Glomerular endothelial cell (primary cell): Measurements from ENCODE around the gene VRTN. TPM values are rescaled to one million over a fixed set of nuclear protein-coding genes. Genes with fewer than 3 reads are reported as not detected.
"Not testable (repeated sequence)": the region's sequence is repeated elsewhere in the genome, so short reads cannot be mapped to it uniquely, and the experiment has no call there.

Experiments used
- DNase-seq: peaks from one replicate; pipeline ENCODE4 v3.0.0-alpha.2; 2011; ENCODE audit warnings: low read depth, low spot score; ENCODE audit errors: extremely low read depth
- total RNA-seq: library from RNA; depleted of rRNA; stranded (reverse); fragments of >200 nt; gene quantifications from 2 replicates; pipeline ENCODE4 v1.2.3, GENCODE V29; 2015

VRTN gene, protein sequence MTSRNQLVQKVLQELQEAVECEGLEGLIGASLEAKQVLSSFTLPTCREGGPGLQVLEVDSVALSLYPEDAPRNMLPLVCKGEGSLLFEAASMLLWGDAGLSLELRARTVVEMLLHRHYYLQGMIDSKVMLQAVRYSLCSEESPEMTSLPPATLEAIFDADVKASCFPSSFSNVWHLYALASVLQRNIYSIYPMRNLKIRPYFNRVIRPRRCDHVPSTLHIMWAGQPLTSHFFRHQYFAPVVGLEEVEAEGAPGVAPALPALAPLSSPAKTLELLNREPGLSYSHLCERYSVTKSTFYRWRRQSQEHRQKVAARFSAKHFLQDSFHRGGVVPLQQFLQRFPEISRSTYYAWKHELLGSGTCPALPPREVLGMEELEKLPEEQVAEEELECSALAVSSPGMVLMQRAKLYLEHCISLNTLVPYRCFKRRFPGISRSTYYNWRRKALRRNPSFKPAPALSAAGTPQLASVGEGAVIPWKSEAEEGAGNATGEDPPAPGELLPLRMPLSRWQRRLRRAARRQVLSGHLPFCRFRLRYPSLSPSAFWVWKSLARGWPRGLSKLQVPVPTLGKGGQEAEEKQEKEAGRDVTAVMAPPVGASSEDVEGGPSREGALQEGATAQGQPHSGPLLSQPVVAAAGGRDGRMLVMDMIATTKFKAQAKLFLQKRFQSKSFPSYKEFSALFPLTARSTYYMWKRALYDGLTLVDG
- total RNA-seq: not detected in 2 replicates

- DNase-seq: no peak
These were observed at the start of gene VRTN for GRCh38 chr14:74348241-74348734. TSS of gene VRTN (plus strand) at chr14:74348471. CDS start at chr14:74356784, 8,313 bp downstream.

DNA sequence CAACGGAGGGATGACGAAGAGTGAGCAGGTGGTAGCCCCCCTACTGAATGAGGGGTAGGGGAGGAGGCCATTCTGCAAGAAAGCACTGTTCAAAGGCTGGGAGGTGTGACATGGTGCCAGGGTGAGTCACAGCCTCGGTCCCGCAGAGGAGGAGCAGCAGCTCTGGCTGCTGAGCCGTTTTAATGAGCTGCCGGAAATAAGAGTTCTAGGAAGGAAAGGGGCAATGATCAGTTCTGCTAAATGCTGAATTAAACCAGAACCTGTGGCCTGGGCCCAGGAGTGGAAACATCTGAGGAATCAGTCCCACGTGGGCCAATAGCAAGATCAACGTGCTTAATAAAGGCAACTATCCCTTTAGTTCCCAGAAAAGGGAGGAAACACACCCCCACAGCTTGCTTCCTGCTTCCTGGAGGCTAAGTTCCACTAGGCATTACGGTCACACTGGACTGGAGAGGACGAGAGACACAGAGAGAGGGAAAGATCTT lies 49.2 kb upstream of the VRTN start:
- DNase-seq: no peak

GRCh38 chr14:74301594-74302151 lies 46.6 kb upstream of the VRTN start:
- DNase-seq: no peak

DNA sequence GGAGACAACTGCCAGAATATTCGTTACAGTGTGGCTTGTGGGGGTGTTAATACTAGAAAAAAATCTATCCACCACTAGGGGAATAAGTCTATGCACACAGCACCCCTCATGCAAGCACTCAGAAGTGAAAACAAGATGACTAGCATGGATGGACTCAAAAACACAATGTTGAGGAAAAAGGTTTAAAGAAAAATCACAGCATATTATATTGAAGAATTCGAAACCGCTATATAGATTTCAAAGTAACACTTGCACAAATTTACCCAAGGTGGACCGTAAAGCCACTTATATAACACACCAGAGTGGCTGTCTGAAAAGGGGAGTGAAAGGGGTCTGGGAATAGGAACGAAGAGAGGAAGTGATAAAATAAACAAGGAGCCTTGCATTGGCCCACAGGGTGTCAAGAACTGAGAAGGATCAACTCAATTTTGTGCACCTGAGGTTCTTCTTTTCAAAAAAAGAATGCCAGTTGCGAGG lies 46.1 kb upstream of the VRTN start:
- DNase-seq: no peak

GRCh38 chr14:74302634-74303569 lies 45.4 kb upstream of the VRTN start, which contains the start of gene ABCD4:
TSS of gene ABCD4 (minus strand) at chr14:74302934. CDS start at chr14:74302912, 22 bp downstream.
- peak; percentile 58 for DNase-seq

DNA sequence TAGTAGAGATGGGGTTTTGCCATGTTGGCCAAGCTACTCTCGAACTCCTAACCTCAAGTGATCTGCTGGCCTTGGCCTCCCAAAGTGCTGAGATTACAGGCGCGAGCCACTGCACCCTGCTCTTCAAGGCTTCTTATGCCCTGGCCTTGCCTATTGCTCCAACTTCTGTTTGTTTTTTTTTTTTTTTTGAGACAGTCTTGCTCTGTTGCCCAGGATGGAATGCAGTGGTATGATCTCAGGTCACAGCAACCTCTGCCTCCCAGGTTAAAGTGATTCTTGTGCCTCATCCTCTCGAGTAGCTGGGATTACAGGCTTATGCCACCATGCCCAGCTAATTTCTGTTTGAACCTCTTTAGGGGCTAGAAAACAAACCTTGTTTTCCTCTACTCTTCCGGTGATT lies 39.6 kb upstream of the VRTN start:
- no peak for DNase-seq

DNA sequence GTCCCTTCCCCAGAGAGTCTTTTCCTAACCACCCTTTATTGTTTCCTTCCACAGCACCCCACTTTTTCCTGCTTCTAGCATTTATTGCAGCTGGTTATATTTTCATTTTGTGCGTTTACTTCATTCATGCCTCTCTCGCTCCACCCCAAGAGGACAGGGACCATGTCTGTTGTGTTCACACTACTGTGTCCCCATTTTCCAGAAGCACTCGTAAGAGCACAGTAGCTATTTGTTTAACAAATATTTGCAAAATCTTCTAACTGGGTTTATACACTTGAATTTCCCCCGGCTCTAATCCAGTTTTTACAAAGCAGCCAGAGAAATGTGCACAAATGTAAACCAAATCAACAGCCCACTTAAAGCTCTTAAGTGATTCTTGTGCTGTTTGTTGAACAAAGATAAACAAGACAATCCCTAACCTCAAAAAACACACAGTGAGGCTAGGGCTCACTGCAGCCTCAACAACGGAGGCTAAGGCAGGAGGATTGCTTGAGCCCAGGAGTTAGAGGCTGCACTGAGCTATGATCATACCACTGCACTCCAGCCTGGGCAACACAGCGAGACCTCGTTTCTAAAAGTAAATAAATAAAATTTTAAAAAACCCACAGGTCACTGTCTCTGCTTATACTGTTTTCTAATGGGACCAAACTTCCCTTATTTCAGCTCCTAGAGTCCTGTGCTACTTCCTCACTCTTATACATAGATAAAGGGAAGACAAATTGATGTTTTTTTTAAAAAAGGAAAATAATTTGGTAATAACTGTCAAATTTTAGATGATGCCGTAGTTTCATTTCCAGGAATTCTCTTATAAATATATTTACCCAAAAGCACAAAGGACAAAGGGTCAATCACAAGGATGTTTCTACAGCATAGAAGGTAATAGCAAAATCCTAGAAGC lies 38.9 kb upstream of the VRTN start:
- no peak for DNase-seq

DNA sequence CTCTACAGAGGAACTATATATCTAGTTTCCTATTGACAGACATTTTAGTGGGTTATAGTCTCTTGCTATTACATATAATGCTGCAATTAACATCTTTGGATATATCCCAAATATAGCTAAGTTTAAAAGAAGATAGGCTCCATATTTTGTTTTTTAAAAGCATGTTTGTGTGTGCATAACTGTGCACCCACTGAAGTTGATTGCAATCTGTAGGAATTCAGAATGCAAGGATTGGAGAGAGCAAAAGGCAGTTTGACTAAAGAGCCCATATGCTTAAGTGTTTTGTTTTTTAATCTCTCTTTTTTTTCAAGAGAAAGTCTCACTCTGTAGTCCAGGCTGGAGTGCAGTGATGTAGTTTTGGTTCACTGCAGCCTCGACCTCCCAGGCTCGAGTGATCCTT lies 36.1 kb upstream of the VRTN start:
- no peak for DNase-seq

- no peak for DNase-seq
These were observed 34.7 kb upstream of the VRTN start for GRCh38 chr14:74313601-74314000.

DNA sequence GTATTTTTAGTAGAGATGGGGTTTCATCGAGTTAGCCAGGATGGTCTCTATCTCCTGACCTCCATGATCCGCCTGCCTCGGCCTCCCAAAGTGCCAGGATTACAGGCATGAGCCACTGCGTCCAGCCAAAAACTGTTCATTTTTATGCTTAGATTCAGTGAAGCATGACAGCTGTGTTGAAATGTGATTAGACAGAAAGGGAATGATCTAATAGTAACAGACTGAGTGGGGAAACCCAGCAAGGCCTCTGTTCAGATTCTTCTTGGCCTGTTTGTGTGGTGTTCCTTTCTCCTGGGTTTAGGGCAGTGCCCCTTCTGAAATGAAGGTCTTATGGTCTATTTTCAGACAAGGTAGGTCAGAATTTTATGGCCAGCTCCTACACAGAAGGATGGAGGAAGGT lies 33.7 kb upstream of the VRTN start:
- DNase-seq: no peak

- no peak for DNase-seq
These were observed 23.3 kb upstream of the VRTN start for GRCh38 chr14:74324931-74325361.

DNA sequence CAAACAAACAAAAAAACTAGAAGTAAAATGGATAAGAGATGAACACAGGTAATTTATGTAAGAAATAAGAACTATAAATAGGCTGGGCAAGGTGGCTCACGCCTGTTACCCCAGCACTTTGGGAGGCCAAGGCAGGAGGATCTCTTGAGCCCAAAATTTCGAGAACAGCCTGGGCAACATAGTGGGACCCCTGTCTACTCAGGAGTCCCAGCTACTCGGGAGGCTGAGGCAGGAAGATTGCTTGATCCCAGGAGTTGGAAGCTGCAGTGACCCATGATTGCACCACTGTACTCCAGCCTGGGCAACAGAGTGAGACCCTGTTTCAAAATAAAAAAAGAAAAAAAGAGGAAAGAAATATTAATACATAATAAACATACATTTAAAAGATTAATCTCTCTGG lies 22.8 kb upstream of the VRTN start:
- no peak for DNase-seq

GRCh38 chr14:74326369-74327152 lies 21.7 kb upstream of the VRTN start:
- no peak for DNase-seq

DNA sequence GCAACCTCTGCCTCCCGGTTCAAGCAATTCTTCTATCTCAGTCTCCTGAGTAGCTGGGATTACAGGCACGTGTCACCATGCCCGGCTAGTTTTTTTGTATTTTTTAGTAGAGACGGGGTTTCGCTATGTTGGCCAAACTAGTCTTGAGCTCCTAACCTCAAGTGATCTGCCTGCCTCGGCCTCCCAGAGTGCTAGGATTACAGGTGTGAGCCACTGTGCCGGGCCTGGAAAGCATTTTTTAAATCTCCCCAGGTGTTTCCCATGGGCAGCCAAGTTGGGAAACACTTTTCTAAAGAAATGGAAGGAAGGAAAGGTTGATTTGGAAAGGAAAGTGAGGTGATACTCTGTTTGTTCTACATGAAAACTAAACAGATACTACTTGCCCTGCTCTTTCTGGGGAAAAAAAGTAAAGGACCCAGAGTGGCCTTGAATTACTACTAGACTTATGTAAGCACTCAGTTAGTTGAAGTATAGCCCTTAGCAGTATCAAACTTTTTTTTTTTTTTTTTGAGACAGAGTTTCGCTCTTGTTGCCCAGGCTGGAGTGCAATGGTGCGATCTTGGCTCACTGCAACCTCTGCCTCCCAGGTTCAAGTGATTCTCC lies 18.2 kb upstream of the VRTN start:
- DNase-seq: not testable (repeated sequence)

GRCh38 chr14:74333909-74334308 lies 14.4 kb upstream of the VRTN start:
- no peak for DNase-seq

DNA sequence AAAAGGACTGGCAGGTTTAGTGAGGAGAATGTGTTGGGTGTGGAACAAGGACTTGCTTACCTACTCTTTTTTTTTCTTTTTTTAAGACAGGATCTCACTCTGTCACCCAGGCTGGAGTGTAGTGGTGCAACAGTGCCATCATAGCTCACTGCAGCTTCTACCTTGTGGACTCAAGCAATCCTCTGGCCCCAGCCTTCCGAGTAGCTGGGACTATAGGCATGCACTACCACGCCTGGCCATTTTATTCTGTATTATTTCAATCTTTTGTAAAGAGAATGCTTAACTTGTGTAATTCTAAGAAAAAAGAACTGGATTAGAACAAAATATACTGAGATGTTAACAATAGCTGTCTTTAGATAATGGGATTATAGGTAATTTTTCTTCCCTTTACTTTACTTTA lies 1.9 kb upstream of the VRTN start:
- no peak for DNase-seq

DNA sequence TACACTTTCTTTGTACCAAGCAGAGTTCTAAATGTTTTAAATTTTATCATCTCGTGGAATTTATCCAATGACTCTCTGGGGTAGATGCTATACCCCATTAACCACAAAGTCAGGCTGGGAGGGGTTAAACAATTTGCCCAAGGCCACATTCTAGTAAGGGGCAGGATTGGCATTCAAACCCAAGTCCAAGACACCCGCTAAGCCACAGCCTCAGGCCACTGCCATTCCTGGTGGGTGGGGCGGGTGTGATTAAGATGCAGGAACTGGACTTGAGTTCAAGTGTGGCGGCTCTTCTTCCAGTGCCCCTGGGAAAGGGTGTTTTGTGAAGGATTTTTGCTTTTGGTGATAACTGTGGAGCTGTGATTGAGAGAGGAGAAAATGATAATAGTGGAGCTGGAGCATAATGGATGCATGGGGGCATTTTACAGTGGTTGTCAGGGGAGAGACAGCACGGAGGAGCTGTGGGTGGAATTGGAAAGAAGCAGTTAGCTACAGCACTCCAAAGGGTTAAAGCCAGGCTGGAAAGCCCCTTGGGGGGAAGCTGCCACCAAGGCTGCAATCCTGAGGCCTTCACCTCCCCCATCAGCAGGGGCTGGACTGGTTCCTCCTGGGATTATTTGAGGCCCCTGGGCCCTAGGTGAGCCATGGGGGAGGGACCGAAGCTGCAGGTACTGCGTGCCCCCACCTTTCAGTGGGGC lies 1.0 kb upstream of the VRTN start:
- DNase-seq: no peak

DNA sequence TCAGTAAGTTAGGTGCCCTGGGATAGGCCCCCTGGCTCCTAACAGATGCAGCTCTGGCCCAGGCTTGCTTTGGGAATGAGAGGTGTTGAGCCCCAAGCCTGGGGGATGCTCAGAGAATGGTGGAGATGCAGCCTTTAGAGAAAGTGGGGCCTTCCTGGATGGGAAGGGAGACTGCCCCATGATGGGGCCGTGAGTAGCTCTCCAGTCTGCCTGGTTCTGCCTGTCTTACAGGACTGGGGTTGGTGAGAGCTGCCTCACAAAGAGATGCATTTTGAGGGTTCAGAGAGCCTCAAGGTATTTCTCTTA lies 523 bp upstream of the VRTN start:
- no peak for DNase-seq
